ENCODE results near the gene JAM2.

Gene JAM2

GRCh38 chr21:25733859-25734653 lies 95.0 kb downstream of the JAM2 start:
- TF ChIP-seq CTCF (IDR thresholded peaks at IDR 0.05) = no peak

GRCh38 chr21:25734654-25734903 lies 95.5 kb downstream of the JAM2 start:
- TF ChIP-seq CTCF (IDR thresholded peaks at IDR 0.05) = no peak

DNA sequence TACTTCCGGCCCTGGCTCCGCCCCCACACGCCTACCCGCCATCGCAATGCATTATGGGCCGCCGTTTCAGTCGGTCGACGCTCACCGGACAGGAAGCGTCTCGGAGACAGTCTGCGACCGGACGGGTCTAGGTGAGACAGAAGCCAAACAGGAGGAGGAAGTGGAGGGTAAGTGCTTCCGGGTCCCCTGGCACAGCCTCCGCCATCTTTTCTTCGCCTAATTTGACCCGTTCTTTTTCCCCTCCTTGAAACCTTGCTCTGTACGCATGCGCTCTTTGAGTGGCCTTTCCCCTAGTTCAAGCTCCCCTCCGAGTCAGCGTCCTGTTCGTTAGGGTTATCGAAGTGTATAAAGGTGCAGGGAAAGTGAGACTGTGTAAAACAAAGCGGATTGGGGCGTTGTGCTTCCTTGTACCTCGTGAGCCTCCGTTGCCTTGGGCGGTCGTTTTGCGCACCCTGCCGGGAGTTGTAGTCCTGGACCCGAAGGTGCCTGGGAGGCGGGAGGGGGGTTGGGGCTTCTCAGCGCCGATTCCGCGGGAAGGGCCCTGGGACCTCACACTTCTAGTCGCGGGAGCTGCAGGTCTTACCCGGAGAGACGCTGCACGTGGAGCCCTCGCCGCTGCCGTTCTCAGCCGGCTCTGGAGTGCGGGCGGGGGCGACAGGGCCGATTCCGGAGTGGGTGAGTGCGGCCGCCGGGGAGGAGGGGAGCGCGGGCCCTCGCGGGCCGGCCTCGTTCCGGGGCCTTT lies 96.0 kb downstream of the JAM2 start, which contains the start of the genes ATP5PF and GABPA:
ATP5PF (minus strand) TSS at position 1 of the 742 bp plus-strand sequence. CDS start 5,110 bp downstream, outside the sequence.
GABPA (plus strand) TSS at position 69 of the 742 bp plus-strand sequence. CDS start 6,627 bp downstream, outside the sequence.
- no peak for TF ChIP-seq CTCF (IDR thresholded peaks at IDR 0.05)

DNA sequence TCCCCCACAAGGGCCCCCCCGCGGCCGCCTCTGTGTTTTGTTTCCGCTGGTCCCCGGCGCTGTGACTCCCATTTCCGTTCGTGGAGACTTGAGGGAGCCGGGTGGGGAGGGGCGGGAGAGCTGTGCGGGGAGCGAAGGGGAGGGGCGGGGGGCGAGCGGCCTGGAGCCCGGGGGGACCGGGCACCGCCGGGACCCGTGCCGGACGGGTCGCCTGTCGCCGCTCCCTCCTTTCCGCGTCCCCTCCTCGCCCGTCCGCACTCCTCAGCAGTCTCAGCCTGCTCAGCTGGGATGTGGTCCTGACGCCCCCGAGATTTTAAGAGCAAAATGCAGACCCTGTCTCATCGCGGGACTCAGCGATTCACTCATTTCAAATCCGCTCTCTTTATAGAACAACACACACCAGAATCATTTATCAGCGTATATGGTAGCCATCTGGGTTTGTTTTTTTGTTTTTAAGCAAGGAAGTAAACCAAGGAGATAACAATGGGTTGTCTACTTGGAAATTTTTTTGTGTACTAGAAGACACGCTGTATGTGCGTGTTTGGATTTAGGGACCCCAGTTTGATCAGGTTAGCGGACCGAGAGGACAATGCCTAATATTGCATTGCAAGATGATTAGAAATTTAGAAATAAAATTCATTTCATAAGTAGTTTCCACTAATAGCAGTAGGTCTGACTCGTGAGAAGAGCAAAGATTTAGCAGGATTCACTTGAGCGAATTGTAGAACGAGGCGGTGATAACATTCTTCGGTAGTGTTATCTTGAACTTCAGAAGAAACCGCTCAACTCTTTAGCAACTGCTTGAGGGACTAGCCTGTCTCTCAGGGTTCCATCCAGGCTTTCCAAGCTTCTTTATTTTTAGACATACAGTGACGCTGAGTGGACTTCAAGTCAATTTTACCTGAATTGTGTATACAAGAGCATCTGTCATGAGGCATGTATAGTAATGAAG lies 96.9 kb downstream of the JAM2 start:
- TF ChIP-seq CTCF (IDR thresholded peaks at IDR 0.05) = no peak

GRCh38 chr21:25737421-25737820 lies 98.4 kb downstream of the JAM2 start:
- no peak for TF ChIP-seq CTCF (IDR thresholded peaks at IDR 0.05)

GRCh38 chr21:25742900-25743299 lies 103.8 kb downstream of the JAM2 start:
- TF ChIP-seq CTCF (IDR thresholded peaks at IDR 0.05) = no peak

- no peak for TF ChIP-seq CTCF (IDR thresholded peaks at IDR 0.05)
Observed at GRCh38 chr21:25744854-25745253, 105.8 kb downstream of the JAM2 start.

All from LNCAP (cell line).